Measurements from ENCODE around the gene TMEM145. TPM values are rescaled to one million over a fixed set of nuclear protein-coding genes. Genes with fewer than 3 reads are reported as not detected.

The TMEM145 gene
- total RNA-seq, 2 donors from 2014 or later: 0.85 TPM; not detected in 1

- Histone ChIP-seq H3K4me1 (replicated peaks) (peaks cover 3% of the 10 kb centered on the region), H3K27ac (no peak overlapping the region), H3K9me3 (no peaks in the 10 kb centered on the region), H3K36me3 (no peaks in the 10 kb centered on the region), H3K27me3 (replicated peaks; ENCODE audit: insufficient read depth) (no peaks in the 10 kb centered on the region), H3K4me3 (no peak overlapping the region)
- intact Hi-C loops (cut with DNase I): no loop called here
- WGBS: 36% methylated on average over 28 of the region's 28 CpGs
- DNase-seq (ENCODE audit: low spot score): no peak
- no peak for TF ChIP-seq CTCF (IDR thresholded peaks at IDR 0.05)
- no peak for TF ChIP-seq POLR2A (IDR thresholded peaks at IDR 0.05)
- no peak for TF ChIP-seq POLR2AphosphoS5 (IDR thresholded peaks at IDR 0.05)
Observed at GRCh38 chr19:42316223-42317211, 3.4 kb downstream of the TMEM145 start.

DNA sequence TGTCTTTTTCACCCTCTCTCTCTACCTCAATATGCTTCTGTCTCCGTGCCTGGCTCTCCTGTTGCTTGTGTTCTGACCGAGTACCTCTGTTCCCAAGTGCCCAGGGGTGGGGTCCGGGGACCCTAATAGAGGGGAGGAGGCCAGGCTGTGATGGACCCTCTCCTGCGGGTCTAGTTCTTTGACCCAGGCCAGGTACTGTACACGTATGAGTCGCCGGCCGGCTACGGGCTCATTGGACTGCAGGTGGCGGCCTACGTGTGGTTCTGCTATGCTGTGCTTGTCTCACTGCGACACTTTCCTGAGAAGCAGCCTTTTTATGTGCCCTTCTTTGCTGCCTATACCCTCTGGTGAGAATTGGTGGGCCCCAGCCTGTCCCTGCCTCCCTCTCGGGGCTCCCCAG is 4.4 kb downstream of the TMEM145 start:
- no peaks in the 10 kb centered on the region for H3K36me3 ChIP-seq
- H3K4me1 ChIP-seq (replicated peaks): peaks cover 3% of the 10 kb centered on the region
- WGBS: 80% methylated on average over 13 of the region's 13 CpGs
- H3K4me3 ChIP-seq: no peak overlapping the region
- H3K27ac ChIP-seq: no peak overlapping the region
- H3K27me3 ChIP-seq (replicated peaks; ENCODE audit: insufficient read depth): no peaks in the 10 kb centered on the region
- no peaks in the 10 kb centered on the region for H3K9me3 ChIP-seq
- no peak for DNase-seq (ENCODE audit: low spot score)
- intact Hi-C loops (cut with DNase I): no loop called here
- TF ChIP-seq POLR2A (IDR thresholded peaks at IDR 0.05) (no peak), POLR2AphosphoS5 (IDR thresholded peaks at IDR 0.05) (no peak), CTCF (IDR thresholded peaks at IDR 0.05) (no peak)

GRCh38 chr19:42322305-42322704 is 9.2 kb downstream of the TMEM145 start:
- no peak overlapping the region for H3K4me3 ChIP-seq
- H3K27ac ChIP-seq: no peak overlapping the region
- 72% methylated on average over 9 of the region's 9 CpGs for WGBS
- H3K9me3 ChIP-seq: no peaks in the 10 kb centered on the region
- peaks cover 12% of the 10 kb centered on the region for H3K4me1 ChIP-seq (replicated peaks)
- TF ChIP-seq CTCF (IDR thresholded peaks at IDR 0.05) (no peak), POLR2AphosphoS5 (IDR thresholded peaks at IDR 0.05) (no peak)
- intact Hi-C loops (cut with DNase I): no loop called here
- DNase-seq (ENCODE audit: low spot score): no peak
- H3K36me3 ChIP-seq: no peaks in the 10 kb centered on the region
- peaks cover 5% of the 10 kb centered on the region for H3K27me3 ChIP-seq (replicated peaks; ENCODE audit: insufficient read depth)

- Histone ChIP-seq H3K4me3 (no peak overlapping the region), H3K9me3 (no peaks in the 10 kb centered on the region), H3K27me3 (replicated peaks; ENCODE audit: insufficient read depth) (peaks cover 5% of the 10 kb centered on the region), H3K27ac (no peak overlapping the region), H3K36me3 (no peaks in the 10 kb centered on the region), H3K4me1 (replicated peaks) (peaks cover 12% of the 10 kb centered on the region)
- DNase-seq (ENCODE audit: low spot score): no peak
- intact Hi-C loops (cut with DNase I): no loop called here
- 18% methylated on average over 26 of the region's 29 CpGs for WGBS
- TF ChIP-seq POLR2AphosphoS5 (IDR thresholded peaks at IDR 0.05) (no peak), CTCF (IDR thresholded peaks at IDR 0.05) (no peak), POLR2A (IDR thresholded peaks at IDR 0.05) (no peak)
Observed at GRCh38 chr19:42323473-42323851, 10.4 kb downstream of the TMEM145 start.

Measured in prostate gland (tissue), 2 donors.